Lower leg skin (tissue), 4 donors: ENCODE results near the gene SLC10A3. TPM values are rescaled to one million over a fixed set of nuclear protein-coding genes. Genes with fewer than 3 reads are reported as not detected.

Experiments
- DNase-seq, 2 donors: peaks; one replicate each; pipeline ENCODE4 v3.0.0-alpha.2; 2019; ENCODE audit warnings: low spot score in 2 of 2
- H3K4me3 ChIP-seq: fragments of 200-600 bp; sonication (generic); 2 replicates; pipeline ENCODE4 v1.5.1; 2017; ENCODE audit warnings: mild to moderate bottlenecking, low read depth; ENCODE audit not compliant: poor library complexity, severe bottlenecking
- CTCF ChIP-seq, 3 donors: fragments of 450-650 bp; IDR thresholded peaks; one replicate each; pipeline ENCODE4 v1.5.1; 2016; ENCODE audit warnings: antibody characterized with exemption in 3 of 3, mild to moderate bottlenecking in 3 of 3, moderate library complexity in 2 of 3
- POLR2A ChIP-seq, 2 donors: fragments of 450-650 bp; IDR thresholded peaks; one replicate each; pipeline ENCODE4 v1.6.1; 2016 to 2017; ENCODE audit warnings: antibody characterized with exemption in 2 of 2, mild to moderate bottlenecking in 1 of 2, moderate library complexity in 1 of 2
- WGBS, 2 donors: methylation state at CpG; one replicate each; pipeline ENCODE4 v1.1.5; 2018; 5-methylcytosine and 5-hydroxymethylcytosine counted together
- intact Hi-C: fragments of 100-400 bp; cut with DNase I; formaldehyde crosslinking; loops from one replicate; pipeline ENCODE4 v1.15.0; 2023; ENCODE audit warnings: low total_unique reads
- microRNA-seq, 2 donors: library from miRNA; unstranded; fragments of <30 nt; microRNA quantifications; one replicate each; pipeline ENCODE4, GENCODE V29; 2016; ENCODE audit warnings: borderline replicate concordance in 2 of 2, borderline number of aligned reads in 1 of 2
- total RNA-seq, 4 donors: library from RNA; depleted of rRNA; stranded (reverse); fragments of >200 nt; gene quantifications; one replicate each; pipeline ENCODE4 v1.1.0, GENCODE V29; 2016

SLC10A3 gene
- total RNA-seq, 4 donors from 2014 or later = 53.4 to 67.3 (median 57.4) TPM

DNA sequence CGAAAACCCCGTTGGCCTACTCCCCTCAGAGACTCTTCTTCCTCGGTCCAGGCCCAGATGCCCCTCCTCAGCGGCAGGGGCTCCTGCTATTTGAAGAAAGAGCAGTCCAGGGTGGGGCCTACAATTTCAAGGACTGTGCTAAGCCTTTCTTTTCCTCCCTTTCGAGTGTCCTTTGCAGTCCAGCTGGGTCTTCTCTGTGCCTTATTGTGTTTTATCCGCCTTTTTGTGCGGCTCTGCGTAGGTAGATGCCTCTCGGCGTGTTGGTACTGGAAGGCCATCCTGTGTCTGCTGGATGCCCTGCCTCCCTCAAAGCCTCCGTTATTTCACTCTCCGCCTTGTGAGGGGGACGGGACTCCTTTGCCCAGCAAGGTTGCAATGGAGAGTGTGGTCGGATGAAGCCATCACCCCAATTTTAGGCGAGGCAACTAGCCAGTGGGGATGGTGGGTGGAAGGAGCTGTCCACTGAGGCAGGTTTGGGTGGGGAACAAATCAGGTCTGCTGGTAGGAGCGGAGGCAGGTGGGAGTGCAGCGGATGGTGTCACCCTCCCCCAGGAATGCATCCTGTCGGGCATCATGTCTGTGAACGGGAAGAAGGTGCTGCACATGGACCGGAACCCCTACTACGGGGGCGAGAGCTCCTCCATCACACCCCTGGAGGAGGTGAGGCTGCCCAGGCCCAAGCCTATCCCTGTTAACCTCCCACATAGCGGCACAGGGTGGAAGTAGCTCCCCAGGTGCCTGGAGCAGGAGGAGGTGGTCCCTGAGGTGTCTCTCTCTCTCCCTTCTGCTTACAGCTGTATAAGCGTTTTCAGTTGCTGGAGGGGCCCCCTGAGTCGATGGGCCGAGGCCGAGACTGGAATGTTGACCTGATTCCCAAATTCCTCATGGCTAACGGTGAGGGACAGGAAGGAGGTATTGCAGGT lies 52.2 kb downstream of the SLC10A3 start:
- 45 to 68% methylated on average over 28 of the region's 28 CpGs for WGBS, 2 donors
- peak overlapping the region; percentile 32 for H3K4me3 ChIP-seq
- DNase-seq = no peak
- TF ChIP-seq CTCF (IDR thresholded peaks at IDR 0.05) = no peak
- no peak for TF ChIP-seq POLR2A (IDR thresholded peaks at IDR 0.05)
- intact Hi-C loops = no loop called here

Small RNAs within 50 kb of the gene (microRNA-seq; reads per million reads assigned to microRNA genes)
- 0 to 0.68 reads per million in 2 donors for gene MIR6858

Other genes with a start within 250 kb of the SLC10A3 start
- gene OPN1MW3, start 233.0 kb downstream of the SLC10A3 start, total RNA-seq = not detected
- 1 to 10 TPM in 2 of 4 donors, not detected in 2; 1.1 to 2.4 TPM for gene TEX28, start 195.5 kb downstream of the SLC10A3 start, total RNA-seq
- 1 to 10 TPM in 1 of 4 donors, under 1 TPM in 2, not detected in 1; 0.42 to 1.1 (median 0.46) TPM for gene TKTL1, start 194.8 kb downstream of the SLC10A3 start, total RNA-seq
- gene FLNA, start 116.0 kb downstream of the SLC10A3 start, total RNA-seq = 100 to 1,000 TPM; 278 to 636 (median 365) TPM
- gene EMD, start 111.3 kb downstream of the SLC10A3 start, total RNA-seq = 10 to 100 TPM; 43.4 to 67.0 (median 52.1) TPM
- 1,000 to 10,000 TPM; 3,266 to 8,500 (median 5,564) TPM for gene RPL10, start 92.3 kb downstream of the SLC10A3 start, total RNA-seq
- gene DNASE1L1, start 81.4 kb downstream of the SLC10A3 start, total RNA-seq = 10 to 100 TPM; 10.5 to 28.5 (median 16.9) TPM
- gene TAFAZZIN, start 79.1 kb downstream of the SLC10A3 start, total RNA-seq = 10 to 100 TPM; 34.1 to 89.6 (median 49.0) TPM
- gene ATP6AP1, start 62.0 kb downstream of the SLC10A3 start, total RNA-seq = 10 to 100 TPM; 71.0 to 93.5 (median 78.4) TPM
- gene GDI1, start 53.5 kb downstream of the SLC10A3 start, total RNA-seq = 10 to 100 TPM; 50.5 to 83.5 (median 61.5) TPM
- gene FAM50A, start 46.5 kb downstream of the SLC10A3 start, total RNA-seq = 10 to 100 TPM; 18.9 to 37.0 (median 22.7) TPM
- 10 to 100 TPM; 10.2 to 30.2 (median 13.5) TPM for gene PLXNA3, start 32.3 kb downstream of the SLC10A3 start, total RNA-seq
- gene LAGE3, start 11.3 kb downstream of the SLC10A3 start, total RNA-seq = 10 to 100 TPM; 22.9 to 50.0 (median 28.5) TPM
- 10 to 100 TPM; 33.7 to 57.0 (median 50.7) TPM for gene UBL4A, start 4.0 kb downstream of the SLC10A3 start, total RNA-seq
- 10 to 100 TPM; 42.5 to 61.7 (median 47.2) TPM for gene FAM3A, start 25.6 kb upstream of the SLC10A3 start, total RNA-seq
- gene G6PD, start 56.2 kb upstream of the SLC10A3 start, total RNA-seq = 10 to 100 TPM; 31.1 to 49.6 (median 35.6) TPM
- 10 to 100 TPM; 14.1 to 62.5 (median 22.1) TPM for gene IKBKG, start 57.0 kb upstream of the SLC10A3 start, total RNA-seq
- not detected for gene CTAG1A, start 94.5 kb upstream of the SLC10A3 start, total RNA-seq
- not detected for gene CTAG1B, start 128.7 kb upstream of the SLC10A3 start, total RNA-seq
- not detected for gene CTAG2, start 162.9 kb upstream of the SLC10A3 start, total RNA-seq